Activated T-helper 17 cell treated with anti-CD3 and anti-CD28 coated beads, Interleukin-2, amount 50 U/mL, for 72 hours (primary cell): ENCODE data around the gene AKAP13. TPM values are rescaled to one million over a fixed set of nuclear protein-coding genes. Genes with fewer than 3 reads are reported as not detected.

Source experiments
- ATAC-seq: fragments of 150-1000 bp; cut with Tn5 transposase; replicated peaks from 2 replicates; pipeline ENCODE4 v1.10.0; 2021; ENCODE audit warnings: mild to moderate bottlenecking, moderate library complexity
- H3K27ac Mint-ChIP-seq: one replicate; pipeline ENCODE4 v1.8.0; 2022; ENCODE audit warnings: mixed read lengths
- H3K27me3 Mint-ChIP-seq: one replicate; pipeline ENCODE4 v1.8.0; 2022; ENCODE audit warnings: mixed read lengths
- H3K36me3 Mint-ChIP-seq: one replicate; pipeline ENCODE4 v1.8.0; 2022; ENCODE audit warnings: low read depth, mild to moderate bottlenecking, mixed read lengths
- H3K4me1 Mint-ChIP-seq: one replicate; pipeline ENCODE4 v1.8.0; 2022; ENCODE audit warnings: mixed read lengths
- H3K4me3 Mint-ChIP-seq: one replicate; pipeline ENCODE4 v1.8.0; 2022; ENCODE audit warnings: mild to moderate bottlenecking, mixed read lengths
- H3K9me3 Mint-ChIP-seq: one replicate; pipeline ENCODE4 v1.8.0; 2022; ENCODE audit warnings: mixed read lengths
- total RNA-seq, 2 donors: library from RNA; stranded (reverse); gene quantifications; one replicate each; pipeline ENCODE4 v1.2.3, GENCODE V29; 2022

Gene AKAP13
- total RNA-seq, 2 donors from 2014 or later: 95.9 to 152 TPM

DNA sequence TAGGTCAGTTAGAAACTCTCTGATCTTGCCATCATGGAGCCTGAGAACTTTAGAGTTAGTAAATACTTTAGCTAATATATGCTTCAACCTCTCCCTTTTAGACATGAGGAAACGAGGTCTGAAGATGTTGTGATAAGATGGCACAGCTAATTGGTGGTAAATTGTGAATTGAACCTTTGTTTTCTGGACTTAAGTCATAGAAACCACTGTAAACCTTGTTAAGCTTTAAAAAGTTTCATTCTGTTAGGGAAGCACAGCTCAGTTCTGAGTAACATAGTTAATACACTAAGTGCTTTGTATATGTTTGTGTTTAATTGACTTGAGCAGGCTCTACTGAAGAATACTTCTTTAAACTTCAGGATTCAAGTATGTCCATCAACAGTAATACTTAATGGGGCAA, 108.6 kb downstream of the AKAP13 start:
- ATAC-seq: peak; percentile 52
- H3K27me3 Mint-ChIP-seq: no peaks in the 10 kb centered on the region
- H3K9me3 Mint-ChIP-seq: no peaks in the 10 kb centered on the region
- peak overlapping the region; percentile 53 for H3K4me3 Mint-ChIP-seq
- H3K36me3 Mint-ChIP-seq: peaks cover 16% of the 10 kb centered on the region
- H3K4me1 Mint-ChIP-seq: peaks cover 27% of the 10 kb centered on the region
- peak overlapping the region; percentile 57 for H3K27ac Mint-ChIP-seq

DNA sequence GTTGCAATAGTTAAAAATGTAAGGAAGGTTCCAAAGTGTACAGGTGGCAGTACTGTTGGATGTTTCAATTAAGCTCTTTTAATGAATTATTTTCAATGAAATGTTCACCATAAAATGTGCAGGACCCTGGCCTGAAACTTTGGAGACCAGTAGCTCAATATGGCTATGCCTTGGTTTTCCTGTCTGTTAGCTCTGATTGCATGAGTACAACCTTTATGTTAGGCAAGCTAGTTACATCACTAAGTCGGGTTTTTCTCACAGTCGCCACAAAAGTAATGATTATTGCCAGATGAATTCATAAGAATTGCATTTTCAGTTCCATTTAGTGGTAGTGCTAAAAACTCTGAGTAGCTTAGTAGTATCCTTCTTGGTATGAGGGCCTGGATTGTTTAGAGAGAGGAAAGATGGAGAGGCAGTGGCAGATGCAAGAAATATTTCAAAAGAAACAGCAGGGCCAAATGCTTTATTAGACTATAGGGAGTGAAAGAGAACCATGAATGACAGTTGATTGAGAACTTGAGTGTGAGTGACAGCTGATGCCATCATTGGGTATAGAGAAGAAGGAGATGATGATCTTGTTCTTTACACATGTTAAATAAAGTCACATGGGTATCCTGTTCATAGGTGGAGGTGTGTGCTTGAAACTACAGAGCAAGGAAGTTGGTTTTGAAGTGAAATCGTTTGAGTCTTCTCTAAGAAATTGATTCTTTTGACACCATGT, 109.5 kb downstream of the AKAP13 start:
- Mint-ChIP-seq H3K36me3 (peaks cover 16% of the 10 kb centered on the region), H3K4me1 (peaks cover 27% of the 10 kb centered on the region), H3K9me3 (no peaks in the 10 kb centered on the region), H3K4me3 (peak overlapping the region; percentile 53), H3K27ac (peak overlapping the region; percentile 57), H3K27me3 (no peaks in the 10 kb centered on the region)
- ATAC-seq: peak; percentile 25

DNA sequence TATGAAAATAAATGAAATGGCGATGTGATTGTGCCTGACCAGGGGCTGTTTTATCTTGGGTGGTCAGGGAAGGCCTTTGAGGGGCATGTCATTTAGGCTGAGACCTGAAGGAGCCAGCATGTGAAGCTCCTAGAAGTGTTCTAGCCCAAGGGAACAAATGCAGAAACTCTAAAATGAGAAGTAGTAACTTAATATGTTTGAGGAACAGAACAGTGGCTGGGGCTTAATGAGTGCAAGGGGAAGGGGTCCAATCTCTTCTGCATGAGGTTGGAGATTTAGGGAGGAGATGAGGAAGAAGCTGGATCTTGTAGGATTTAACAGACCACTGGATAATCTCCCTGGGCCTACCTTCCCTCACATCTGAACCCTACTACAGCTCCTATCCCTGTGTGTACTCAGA, 110.5 kb downstream of the AKAP13 start:
- H3K4me1 Mint-ChIP-seq: peaks cover 27% of the 10 kb centered on the region
- H3K27ac Mint-ChIP-seq: no peak overlapping the region
- H3K36me3 Mint-ChIP-seq: peaks cover 16% of the 10 kb centered on the region
- H3K4me3 Mint-ChIP-seq: peak overlapping the region; percentile 53
- ATAC-seq: no peak
- H3K9me3 Mint-ChIP-seq: no peaks in the 10 kb centered on the region
- H3K27me3 Mint-ChIP-seq: no peaks in the 10 kb centered on the region

GRCh38 chr15:85491691-85492090, 111.3 kb downstream of the AKAP13 start:
- H3K27me3 Mint-ChIP-seq: no peaks in the 10 kb centered on the region
- no peak overlapping the region for H3K4me3 Mint-ChIP-seq
- H3K4me1 Mint-ChIP-seq: peaks cover 27% of the 10 kb centered on the region
- H3K27ac Mint-ChIP-seq: no peak overlapping the region
- H3K9me3 Mint-ChIP-seq: no peaks in the 10 kb centered on the region
- no peak for ATAC-seq
- H3K36me3 Mint-ChIP-seq: peaks cover 16% of the 10 kb centered on the region

GRCh38 chr15:85492406-85492805, 112.0 kb downstream of the AKAP13 start:
- Mint-ChIP-seq H3K4me1 (peaks cover 35% of the 10 kb centered on the region), H3K27ac (no peak overlapping the region), H3K27me3 (no peaks in the 10 kb centered on the region), H3K36me3 (peaks cover 10% of the 10 kb centered on the region), H3K4me3 (no peak overlapping the region), H3K9me3 (no peaks in the 10 kb centered on the region)
- ATAC-seq: no peak

DNA sequence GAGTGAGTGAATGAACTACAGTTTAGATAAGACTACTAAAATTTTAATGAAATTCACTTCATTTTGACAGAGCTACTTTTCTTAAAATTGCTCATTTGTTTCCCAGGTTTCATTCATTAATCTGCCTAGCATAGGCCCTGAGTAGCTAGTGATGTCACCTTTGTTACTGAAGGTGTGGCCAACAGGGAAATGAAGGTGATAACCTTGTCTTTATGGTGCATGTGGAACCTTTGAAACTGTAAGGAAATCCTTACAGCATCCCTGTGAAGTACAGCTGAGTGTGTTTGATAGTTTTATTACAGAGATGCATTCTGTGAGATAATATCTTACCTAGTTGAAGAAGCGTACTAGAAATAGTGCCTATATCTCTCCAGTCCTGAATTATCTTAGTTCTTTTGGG, 112.9 kb downstream of the AKAP13 start:
- Mint-ChIP-seq H3K27me3 (no peaks in the 10 kb centered on the region), H3K4me3 (no peak overlapping the region), H3K36me3 (peaks cover 2% of the 10 kb centered on the region), H3K27ac (no peak overlapping the region), H3K9me3 (no peaks in the 10 kb centered on the region), H3K4me1 (peaks cover 42% of the 10 kb centered on the region)
- ATAC-seq: no peak

DNA sequence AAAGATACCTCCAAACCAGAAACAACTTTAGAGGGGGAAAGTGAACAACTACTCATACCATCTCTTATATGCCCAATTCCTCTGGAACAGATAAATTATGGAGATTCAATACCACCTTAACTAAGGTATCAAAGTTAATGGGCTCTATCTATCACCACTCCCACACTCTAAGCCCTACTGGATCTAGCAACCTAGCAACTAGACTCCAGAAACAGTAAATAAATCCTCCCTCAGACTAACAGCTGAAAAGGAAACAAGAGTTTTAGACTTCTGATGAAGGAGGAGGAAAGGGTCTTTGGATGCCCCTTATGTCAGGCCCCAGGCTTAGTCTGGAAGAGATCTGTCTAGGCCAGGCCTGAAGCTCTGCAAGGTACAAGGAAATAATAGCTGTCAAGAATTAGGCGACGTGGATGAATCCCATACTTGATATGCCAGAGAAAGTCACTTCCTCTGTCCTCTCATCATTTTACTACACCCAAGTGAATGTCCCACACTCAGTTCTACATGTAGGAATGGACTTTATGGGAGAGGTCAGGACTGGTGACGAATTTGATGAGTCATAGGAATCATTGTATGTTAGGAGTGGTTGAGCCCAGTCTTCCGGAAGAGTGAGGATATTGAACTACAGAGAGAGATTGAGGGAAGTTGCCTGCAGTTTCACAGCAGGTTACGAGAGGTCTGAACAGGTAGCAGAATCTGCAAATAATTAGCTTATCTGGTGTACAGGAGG, 113.8 kb downstream of the AKAP13 start:
- Mint-ChIP-seq H3K4me1 (peaks cover 36% of the 10 kb centered on the region), H3K36me3 (no peaks in the 10 kb centered on the region), H3K27me3 (no peaks in the 10 kb centered on the region), H3K9me3 (no peaks in the 10 kb centered on the region), H3K27ac (no peak overlapping the region), H3K4me3 (no peak overlapping the region)
- peak; percentile 18 for ATAC-seq

GRCh38 chr15:85495096-85495495, 114.7 kb downstream of the AKAP13 start:
- Mint-ChIP-seq H3K36me3 (no peaks in the 10 kb centered on the region), H3K4me3 (no peak overlapping the region), H3K27ac (no peak overlapping the region), H3K4me1 (peaks cover 36% of the 10 kb centered on the region), H3K27me3 (no peaks in the 10 kb centered on the region), H3K9me3 (no peaks in the 10 kb centered on the region)
- ATAC-seq: no peak

- Mint-ChIP-seq H3K4me1 (peaks cover 36% of the 10 kb centered on the region), H3K4me3 (no peak overlapping the region), H3K27me3 (no peaks in the 10 kb centered on the region), H3K9me3 (no peaks in the 10 kb centered on the region), H3K27ac (no peak overlapping the region), H3K36me3 (no peaks in the 10 kb centered on the region)
- no peak for ATAC-seq
These were observed 115.1 kb downstream of the AKAP13 start for GRCh38 chr15:85495544-85495943.

- Mint-ChIP-seq H3K36me3 (no peaks in the 10 kb centered on the region), H3K9me3 (no peaks in the 10 kb centered on the region), H3K27me3 (no peaks in the 10 kb centered on the region), H3K4me3 (no peak overlapping the region), H3K27ac (no peak overlapping the region), H3K4me1 (peaks cover 37% of the 10 kb centered on the region)
- no peak for ATAC-seq
These were observed 115.7 kb downstream of the AKAP13 start for GRCh38 chr15:85496151-85496550.

DNA sequence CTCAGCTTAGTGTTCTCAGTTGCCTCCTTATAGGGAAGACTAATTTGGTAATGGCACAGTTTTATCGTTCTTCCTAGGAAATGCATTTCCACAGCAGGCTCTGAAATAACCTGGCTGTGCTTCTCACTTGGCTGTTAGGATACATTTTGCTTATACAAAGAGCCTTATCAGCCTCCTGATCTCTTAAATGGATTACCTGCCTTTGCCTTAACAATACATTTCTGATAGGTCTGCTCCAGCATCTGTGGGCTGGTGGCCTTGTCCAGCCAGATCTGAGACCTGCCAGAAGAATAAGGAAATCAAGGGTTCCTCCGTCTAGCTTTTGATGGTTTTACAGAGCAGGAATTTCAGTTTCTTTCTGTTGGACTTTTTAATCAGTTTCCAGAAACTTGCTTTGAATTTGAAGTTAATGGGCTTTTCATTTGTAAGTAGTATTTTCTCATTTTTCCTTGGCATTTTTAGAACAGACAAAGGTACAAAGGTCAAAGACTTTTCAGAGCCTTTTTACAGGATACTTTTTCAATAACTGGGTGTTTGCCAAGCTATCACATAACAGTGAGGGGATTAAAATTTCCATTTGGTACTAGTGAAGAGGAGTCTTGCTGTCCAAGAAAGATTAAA, 116.3 kb downstream of the AKAP13 start:
- ATAC-seq: no peak
- peaks cover 42% of the 10 kb centered on the region for H3K4me1 Mint-ChIP-seq
- H3K27me3 Mint-ChIP-seq: no peaks in the 10 kb centered on the region
- H3K4me3 Mint-ChIP-seq: no peak overlapping the region
- no peak overlapping the region for H3K27ac Mint-ChIP-seq
- H3K9me3 Mint-ChIP-seq: no peaks in the 10 kb centered on the region
- no peaks in the 10 kb centered on the region for H3K36me3 Mint-ChIP-seq

- peaks cover 45% of the 10 kb centered on the region for H3K4me1 Mint-ChIP-seq
- no peaks in the 10 kb centered on the region for H3K9me3 Mint-ChIP-seq
- H3K27ac Mint-ChIP-seq: no peak overlapping the region
- H3K4me3 Mint-ChIP-seq: no peak overlapping the region
- no peaks in the 10 kb centered on the region for H3K36me3 Mint-ChIP-seq
- H3K27me3 Mint-ChIP-seq: no peaks in the 10 kb centered on the region
- no peak for ATAC-seq
These were observed 116.8 kb downstream of the AKAP13 start for GRCh38 chr15:85497172-85497569.

DNA sequence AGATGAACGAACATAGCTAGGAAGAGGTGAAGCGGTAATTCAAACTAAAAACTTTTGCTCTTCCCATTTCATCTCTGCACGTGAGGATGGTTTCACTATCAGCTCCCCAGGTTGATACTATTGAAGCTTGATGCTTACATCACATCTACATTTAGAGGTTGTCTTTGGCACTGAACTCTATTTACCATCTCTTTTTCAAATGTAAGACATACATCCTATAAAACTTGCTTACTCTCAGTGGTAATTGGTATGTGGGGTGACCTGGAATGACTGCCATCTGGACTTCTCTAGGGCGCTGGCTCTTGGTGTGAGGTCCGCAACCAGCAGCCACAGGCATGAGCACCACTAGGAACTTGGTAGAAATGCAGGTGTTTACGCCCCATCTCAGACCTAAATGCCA, 118.1 kb downstream of the AKAP13 start:
- H3K27ac Mint-ChIP-seq: no peak overlapping the region
- H3K4me3 Mint-ChIP-seq: no peak overlapping the region
- H3K9me3 Mint-ChIP-seq: no peaks in the 10 kb centered on the region
- H3K36me3 Mint-ChIP-seq: no peaks in the 10 kb centered on the region
- H3K4me1 Mint-ChIP-seq: peaks cover 48% of the 10 kb centered on the region
- no peak for ATAC-seq
- no peaks in the 10 kb centered on the region for H3K27me3 Mint-ChIP-seq

GRCh38 chr15:85499371-85499887, 119.0 kb downstream of the AKAP13 start:
- Mint-ChIP-seq H3K27ac (peak overlapping the region; percentile 13), H3K4me3 (peak overlapping the region; percentile 6), H3K9me3 (no peaks in the 10 kb centered on the region), H3K27me3 (no peaks in the 10 kb centered on the region), H3K4me1 (peaks cover 56% of the 10 kb centered on the region), H3K36me3 (no peaks in the 10 kb centered on the region)
- ATAC-seq: no peak
